WTC11 (cell line): ENCODE data around the gene RANBP10.

Experiments
- ATF2 ChIP-seq: sonication (generic); formaldehyde crosslinking; IDR thresholded peaks from 2 replicates; pipeline ENCODE4 v1.8.1; 2022; ENCODE audit warnings: low read depth, missing genetic modification reagents, borderline replicate concordance
- ATF3 ChIP-seq: sonication (generic); formaldehyde crosslinking; conservative IDR thresholded peaks from 2 replicates; pipeline ENCODE4 v1.8.1; 2022; ENCODE audit warnings: mild to moderate bottlenecking, missing genetic modification reagents
- CREB1 ChIP-seq: sonication (generic); formaldehyde crosslinking; IDR thresholded peaks from 2 replicates; pipeline ENCODE4 v1.8.0; 2023; ENCODE audit warnings: mild to moderate bottlenecking, missing genetic modification reagents
- CTCF ChIP-seq: fragments of 200-600 bp; IDR thresholded peaks from 2 replicates; pipeline ENCODE4 v1.8.0; 2022; ENCODE audit warnings: antibody characterized with exemption
- HMGXB4 ChIP-seq: sonication (generic); formaldehyde crosslinking; IDR thresholded peaks from 2 replicates; pipeline ENCODE4 v1.8.1; 2023; ENCODE audit warnings: mild to moderate bottlenecking, moderate library complexity, missing genetic modification reagents
- IRF2 ChIP-seq: sonication (generic); formaldehyde crosslinking; IDR thresholded peaks from 2 replicates; pipeline ENCODE4 v1.8.0; 2022; ENCODE audit warnings: low read depth, missing genetic modification reagents, borderline replicate concordance
- MLX ChIP-seq: sonication (generic); formaldehyde crosslinking; IDR thresholded peaks from 2 replicates; pipeline ENCODE4 v1.8.1; 2023; ENCODE audit warnings: mild to moderate bottlenecking, missing genetic modification reagents, moderate library complexity
- NFYB ChIP-seq: sonication (generic); formaldehyde crosslinking; conservative IDR thresholded peaks from 2 replicates; pipeline ENCODE4 v1.8.0; 2022; ENCODE audit warnings: low read depth, missing genetic modification reagents
- NR1H2 ChIP-seq: sonication (generic); formaldehyde crosslinking; IDR thresholded peaks from 2 replicates; pipeline ENCODE4 v1.9.0; 2021; ENCODE audit warnings: mild to moderate bottlenecking, moderate library complexity, missing genetic modification reagents
- RELA ChIP-seq: sonication (generic); formaldehyde crosslinking; IDR thresholded peaks from 2 replicates; pipeline ENCODE4 v1.8.1; 2022; ENCODE audit warnings: missing genetic modification reagents, mild to moderate bottlenecking, borderline replicate concordance
- USF1 ChIP-seq: sonication (generic); formaldehyde crosslinking; IDR thresholded peaks from 2 replicates; pipeline ENCODE4 v1.8.0; 2022; ENCODE audit warnings: mild to moderate bottlenecking, missing genetic modification reagents
- ZSCAN18 ChIP-seq: fragments of 250-450 bp; sonication (Bioruptor Pico); IDR thresholded peaks from 2 replicates; pipeline ENCODE4 v2.1.2; 2022; ENCODE audit warnings: mild to moderate bottlenecking, moderate library complexity

- TF ChIP-seq CTCF (no peak), ATF3 (CRISPR knock-in tag) (no peak), HMGXB4 (CRISPR knock-in tag) (no peak), ATF2 (no peak), CREB1 (CRISPR knock-in tag) (no peak), MLX (CRISPR knock-in tag) (no peak), USF1 (no peak), IRF2 (CRISPR knock-in tag) (no peak), ZSCAN18 (no peak), NR1H2 (CRISPR knock-in tag) (no peak), NFYB (CRISPR knock-in tag) (no peak), RELA (CRISPR knock-in tag) (no peak)
These were observed 98.6 kb downstream of the RANBP10 start for GRCh38 chr16:67707790-67708189.
